Measurements from ENCODE around the gene GOLGA7B.

DNA sequence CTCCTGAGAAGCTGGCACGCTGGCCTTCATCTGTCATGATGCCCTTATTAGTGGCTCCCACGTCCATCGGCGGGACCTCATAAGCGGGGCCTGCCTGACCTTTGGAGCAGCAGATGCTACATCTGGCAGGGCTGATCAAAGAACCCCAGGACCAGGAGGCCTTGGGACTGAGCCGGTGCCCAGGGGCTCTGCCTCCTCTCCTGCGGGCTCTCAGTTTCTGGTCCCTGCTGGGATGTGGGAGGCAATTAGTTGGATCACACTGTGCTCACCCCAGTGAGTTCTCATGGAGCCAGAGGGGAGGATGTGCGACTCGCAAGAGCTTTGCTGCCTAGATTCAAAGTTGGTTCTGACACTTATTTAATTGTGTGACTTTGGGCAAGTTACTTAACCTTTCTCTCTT, 49.2 kb upstream of the GOLGA7B start:
- TF ChIP-seq CTCF (IDR thresholded peaks at IDR 0.05), result no peak
- TF ChIP-seq POLR2A (IDR thresholded peaks at IDR 0.05), result no peak
